Stimulated activated CD8-positive, alpha-beta memory T cell treated with anti-CD3 and anti-CD28 coated beads, Interleukin-12 subunit alpha, Interleukin-12 subunit beta, amount 100 ng/mL, for 1 hour (primary cell): ENCODE data around the gene MATN4.

Experiments used
- DNase-seq: peaks from one replicate; pipeline ENCODE4 v3.0.0-alpha.2; 2020; ENCODE audit warnings: low read depth

Gene MATN4

DNA sequence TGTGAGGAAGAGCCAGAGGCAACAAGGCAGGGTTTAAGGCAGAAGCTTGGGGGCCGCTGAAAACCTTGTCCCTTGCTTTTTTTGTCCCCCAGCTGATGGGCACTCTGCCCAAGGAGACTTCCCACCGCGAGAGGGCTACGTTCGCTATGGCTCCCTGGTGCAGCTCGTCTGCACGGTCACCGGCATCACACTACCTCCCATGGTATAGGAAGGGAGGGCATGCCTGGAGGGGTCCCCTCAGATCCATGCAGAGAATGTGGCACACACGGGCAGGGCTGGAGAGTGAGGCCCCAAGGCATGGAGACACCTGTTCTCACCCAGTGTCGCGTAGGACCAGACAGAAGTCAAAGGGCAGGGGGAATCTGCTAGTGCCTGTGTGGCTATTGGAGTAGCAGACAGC, 5.8 kb upstream of the MATN4 start:
- no peak for DNase-seq

DNA sequence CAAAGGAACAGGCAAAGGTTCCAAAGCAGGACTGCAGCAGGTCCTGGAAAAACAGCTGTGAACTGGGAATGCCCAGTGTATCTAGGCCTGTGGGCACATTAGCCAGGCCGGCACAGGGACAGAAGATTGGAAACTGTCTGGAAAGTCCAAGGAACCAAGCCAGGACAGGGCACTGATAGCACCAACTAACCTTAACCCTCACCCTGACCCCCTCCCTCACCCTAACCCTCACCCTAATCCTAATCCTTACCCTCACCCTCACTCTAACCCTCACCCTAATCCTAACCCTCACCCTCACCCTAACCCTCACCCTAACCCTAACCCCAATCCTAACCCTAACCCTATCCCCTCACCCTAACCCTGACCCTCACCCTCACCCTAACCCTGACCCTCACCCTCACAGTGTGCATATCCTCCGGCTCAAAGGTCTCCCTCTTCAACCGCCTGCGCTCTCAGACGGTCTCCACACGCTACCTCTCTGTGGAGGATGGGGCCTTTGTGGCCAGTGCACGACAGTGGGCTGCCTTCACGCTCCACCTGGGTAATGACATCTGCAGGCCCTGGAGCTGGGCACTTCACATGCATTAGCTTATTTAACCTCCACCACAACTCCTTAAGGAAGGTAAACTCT, 5.1 kb upstream of the MATN4 start:
- DNase-seq, result no peak

DNA sequence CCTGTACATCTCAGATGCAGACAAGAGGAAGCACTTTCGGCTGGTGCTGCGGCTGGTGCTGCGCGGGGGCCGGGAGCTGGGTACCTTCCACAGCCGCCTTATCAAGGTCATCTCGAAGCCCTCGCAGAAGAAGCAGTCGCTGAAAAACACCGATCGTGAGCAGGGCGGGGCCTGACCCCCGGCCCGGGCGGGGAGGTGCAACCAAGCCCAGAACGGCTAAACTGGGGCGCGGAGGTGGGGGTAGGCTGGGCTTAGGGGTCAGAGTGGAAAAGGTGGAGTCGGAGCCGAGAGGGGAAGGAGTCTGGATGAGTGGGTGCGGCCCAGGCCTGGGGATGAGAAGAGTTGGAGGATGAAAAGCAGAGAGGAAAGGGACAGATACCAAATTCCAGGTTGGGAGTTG, 4.1 kb upstream of the MATN4 start:
- no peak for DNase-seq

DNA sequence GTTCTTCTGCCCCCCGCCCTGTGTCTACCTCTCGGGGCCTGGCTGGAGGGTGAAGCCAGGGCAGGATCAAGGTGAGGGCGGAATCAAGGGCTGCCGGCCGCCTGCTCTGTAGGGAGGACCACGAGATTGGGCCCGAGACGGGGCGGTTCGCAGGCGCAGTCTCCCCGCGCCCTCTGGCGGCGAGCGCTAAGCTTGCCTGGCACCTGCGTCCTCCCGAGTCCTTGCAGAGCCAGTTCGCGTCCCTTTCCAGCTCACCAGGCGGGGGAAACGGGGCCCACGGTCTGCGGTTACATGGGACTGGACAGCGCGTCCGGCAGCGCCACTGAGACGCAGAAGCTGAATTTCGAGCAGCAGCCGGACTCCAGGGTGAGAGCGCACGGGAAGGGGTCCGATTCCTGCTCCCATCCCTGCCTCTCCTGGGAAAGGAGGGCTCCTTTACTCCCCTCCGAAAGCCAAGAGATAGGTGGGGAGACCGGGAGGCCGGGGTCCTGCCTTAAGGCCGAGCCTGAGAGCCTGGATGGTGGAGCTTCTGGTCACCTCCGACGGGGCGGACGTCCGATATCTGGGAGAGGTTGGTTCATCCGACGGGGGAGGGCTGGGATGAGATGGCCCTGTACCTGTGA, 3.6 kb upstream of the MATN4 start:
- peak; percentile 29 for DNase-seq

DNA sequence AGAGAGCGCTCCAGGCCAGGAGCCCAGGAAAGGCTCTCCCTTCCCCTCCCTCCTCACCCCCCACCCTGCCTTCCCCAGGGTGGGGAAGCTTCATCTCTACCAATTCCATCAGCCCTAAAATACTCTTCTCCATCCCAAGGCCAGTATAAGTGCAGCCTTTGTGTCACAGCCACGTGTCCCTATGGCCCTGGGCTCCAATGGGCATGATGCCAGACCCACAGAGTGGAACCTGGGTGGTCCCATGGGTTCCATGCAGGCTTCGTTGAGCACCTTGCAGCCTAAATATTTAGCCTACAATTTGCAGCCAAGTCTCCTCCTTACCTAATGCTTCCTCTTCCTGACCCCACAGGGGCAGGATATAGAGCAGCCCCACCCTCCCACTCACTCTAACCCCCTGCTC, 976 bp upstream of the MATN4 start:
- DNase-seq, result no peak

DNA sequence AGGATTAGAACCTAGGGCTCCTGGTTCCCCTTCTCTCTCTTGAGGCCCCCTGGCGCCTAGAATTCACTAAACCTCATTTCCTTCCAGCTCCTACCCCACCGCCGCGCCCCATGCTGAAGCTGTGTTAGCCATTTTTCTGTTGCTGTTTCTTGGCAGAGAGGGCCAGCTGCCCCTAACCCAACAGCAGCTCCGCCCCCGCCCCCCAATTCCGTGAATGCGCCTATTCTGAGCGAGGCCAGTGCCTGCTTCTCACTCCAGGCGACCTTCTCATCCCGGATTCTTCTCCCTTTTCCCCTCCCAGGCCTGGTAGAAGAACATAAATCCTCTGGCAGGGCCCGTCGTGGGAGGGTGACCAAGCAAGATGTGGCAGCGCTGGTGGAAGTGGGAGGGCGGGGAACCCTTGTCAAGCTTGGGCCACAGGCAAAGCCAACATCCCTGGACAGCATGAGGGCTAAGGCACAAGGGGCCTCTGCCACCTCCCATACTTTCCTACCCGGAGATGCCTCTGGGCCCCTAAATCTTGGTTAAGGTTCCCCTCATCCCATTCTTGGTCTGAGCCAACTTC, 941 bp downstream of the MATN4 start:
- no peak for DNase-seq

DNA sequence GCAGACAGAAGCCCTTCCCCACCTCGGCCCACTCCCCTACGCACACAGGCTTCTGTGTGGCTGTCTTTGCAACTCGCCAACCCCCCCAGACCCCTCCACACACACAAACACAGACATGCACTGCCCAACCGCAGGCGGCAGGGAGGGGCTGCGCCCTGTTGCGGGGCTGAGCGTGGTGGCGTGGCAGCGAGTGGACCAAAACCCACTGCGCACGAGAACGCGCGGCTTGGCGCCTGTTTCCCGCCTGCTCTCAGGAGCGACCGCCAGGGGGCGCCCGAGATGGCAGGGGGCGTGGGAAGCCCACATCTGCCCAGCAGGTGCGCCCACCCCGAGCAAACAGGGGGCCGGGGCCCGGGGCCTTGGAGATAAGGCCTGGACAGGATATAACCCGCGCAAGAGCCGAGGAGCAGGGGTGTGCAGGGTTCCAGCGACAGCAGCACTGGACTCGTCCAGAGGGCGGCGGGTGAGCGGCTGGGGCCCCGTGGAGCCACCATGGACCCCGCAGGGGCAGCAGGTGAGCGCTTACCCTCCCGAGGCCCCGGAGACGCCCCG, 1.6 kb downstream of the MATN4 start, which contains the start of gene RBPJL:
RBPJL (plus strand) TSS at position 410 of the 552 bp plus-strand sequence; CDS start at position 493, 83 bp downstream.
- no peak for DNase-seq

DNA sequence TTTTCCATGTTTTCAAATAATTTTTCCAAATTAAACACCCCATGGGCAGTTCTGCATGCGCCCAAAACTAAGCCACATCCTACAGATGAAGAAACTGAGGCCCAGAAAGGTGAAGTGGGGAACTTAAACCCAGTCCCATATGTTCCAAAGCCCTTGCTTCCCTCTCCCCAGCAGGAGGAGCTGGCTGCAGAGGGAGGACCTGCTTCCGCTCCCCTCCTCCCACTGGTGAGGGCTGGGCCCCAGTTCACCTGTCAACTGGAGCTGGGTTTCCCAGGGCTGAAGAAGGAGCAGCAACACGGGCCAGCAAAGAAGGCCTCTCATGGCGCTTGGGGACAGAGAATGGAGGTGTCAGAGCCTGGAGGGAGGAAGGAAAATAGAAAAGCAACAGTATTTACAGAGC, 2.8 kb downstream of the MATN4 start:
- DNase-seq, result no peak

DNA sequence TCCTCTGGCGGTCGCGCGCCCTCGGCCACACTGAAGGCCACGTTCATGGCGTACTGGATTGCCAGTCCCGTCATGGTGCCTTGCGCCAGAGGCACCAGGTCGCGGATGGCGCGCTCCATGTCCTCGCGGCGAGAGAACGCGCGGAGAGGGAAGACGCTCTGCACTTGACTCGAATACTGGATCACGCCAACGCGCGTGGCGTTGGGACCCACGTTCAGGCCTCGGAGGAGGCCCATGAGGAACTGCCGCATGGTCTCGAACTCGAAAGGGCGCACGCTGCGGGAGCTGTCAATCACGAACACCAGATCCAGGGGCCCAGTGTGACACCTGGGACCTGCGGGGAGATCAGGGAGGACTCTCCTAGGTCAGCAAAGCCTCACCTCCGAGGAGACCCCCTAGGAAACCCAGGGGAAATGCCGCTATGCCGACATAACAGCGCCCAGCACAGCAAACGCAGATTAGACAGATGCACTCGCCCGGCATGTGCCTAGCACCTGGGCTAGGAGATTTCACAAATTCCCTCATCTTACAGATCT, 3.6 kb downstream of the MATN4 start:
- no peak for DNase-seq

DNA sequence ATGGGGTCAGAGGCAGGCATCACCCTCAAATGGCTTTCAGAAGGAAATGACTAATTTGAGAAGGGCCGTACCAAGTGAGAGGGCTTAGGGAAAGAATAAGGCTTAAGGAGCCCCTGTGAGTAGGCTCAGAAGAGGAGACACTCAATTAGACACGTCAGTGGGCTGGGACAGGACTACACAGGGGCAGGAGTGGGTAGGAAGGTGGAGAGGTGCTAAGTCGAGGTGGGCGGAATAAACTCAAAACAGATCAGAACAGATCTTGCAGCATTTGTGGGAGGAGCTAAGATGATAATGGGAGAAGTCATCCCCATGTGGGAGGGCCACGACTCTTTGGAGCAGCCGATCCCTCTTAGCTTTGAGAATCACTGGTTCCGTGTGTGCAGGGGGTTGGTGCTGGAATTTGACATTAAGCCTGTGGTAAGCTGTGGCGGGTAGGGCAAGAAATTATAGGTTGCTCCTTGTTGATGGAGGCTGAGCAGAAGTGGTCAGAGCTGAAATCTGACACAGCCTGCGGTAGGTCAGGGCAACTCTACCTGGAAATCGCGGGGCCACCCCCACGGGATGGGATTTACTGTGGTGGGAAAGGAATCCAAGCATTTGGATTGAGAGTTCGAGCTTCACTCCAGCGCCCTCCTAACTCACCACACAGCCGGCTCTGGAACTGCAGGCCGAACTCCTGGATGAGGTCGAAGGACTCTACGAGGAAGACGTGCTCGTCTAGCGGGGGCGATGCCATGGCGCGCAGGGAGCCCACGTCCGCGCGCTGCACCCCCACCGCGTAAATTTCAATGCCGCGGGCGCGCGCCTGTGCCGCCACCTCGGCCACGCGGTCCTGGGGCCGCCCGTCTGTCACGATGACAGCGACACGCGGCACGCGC, 4.3 kb downstream of the MATN4 start:
- DNase-seq, result no peak

DNA sequence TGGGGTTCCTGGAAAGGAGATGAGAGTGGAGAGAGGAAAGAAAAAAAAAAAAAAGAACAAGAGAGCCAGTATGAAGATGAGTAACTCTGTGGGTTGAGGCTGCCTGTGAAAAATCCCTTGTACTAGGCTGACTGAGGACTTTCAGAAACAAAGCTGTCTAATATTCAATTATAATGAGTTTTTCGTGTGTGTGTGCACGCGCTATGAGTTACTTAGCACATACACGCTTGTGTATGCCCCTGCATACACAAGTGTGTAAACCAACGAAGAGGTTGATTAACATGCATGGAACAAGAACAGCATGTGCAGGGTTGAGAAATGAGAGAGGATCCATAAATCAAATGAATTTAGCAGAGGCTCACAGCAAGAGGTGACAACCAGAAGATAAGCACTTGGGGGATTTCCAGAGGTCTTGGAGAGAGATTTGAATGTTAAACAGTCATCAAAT, 6.3 kb downstream of the MATN4 start:
- no peak for DNase-seq

DNA sequence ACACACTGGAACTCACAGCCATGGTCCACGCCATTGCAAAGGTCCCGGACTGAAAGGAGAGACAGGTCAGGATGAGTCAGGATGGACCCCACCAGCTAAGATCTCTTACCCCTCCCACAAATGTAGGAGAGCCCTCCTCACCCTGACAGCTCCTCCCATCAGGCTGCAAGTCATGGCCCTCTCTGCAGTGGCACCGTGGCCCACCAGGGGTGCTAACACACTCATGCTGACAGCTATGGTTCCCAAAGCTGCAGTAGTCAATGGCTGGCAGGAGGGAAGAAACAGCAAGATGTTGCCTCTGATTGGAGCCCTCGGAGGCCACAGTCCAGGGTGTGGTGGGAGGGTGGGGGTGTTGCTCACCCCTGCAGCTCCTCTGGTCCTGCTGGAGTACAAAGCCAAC, 7.1 kb downstream of the MATN4 start:
- no peak for DNase-seq

DNA sequence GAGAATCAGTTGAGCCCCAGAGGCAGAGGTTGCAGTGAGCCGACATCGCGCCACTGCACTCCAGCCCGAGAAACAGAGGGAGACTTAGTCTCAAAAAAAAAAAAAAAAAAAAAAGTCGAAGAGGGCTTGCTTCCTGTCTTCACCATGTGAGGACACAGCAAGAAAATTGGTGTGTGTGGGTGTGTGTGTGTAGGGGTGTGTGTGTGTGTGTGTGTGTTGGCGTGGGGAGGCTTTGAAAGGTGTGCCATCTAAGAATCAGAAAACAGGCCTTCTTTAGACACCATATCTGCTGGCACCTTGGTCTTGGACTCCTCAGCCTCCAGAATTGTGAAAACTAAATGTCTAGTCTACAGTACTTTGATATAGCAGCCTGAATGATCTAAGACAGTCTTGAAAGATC, 8.3 kb downstream of the MATN4 start:
- no peak for DNase-seq

DNA sequence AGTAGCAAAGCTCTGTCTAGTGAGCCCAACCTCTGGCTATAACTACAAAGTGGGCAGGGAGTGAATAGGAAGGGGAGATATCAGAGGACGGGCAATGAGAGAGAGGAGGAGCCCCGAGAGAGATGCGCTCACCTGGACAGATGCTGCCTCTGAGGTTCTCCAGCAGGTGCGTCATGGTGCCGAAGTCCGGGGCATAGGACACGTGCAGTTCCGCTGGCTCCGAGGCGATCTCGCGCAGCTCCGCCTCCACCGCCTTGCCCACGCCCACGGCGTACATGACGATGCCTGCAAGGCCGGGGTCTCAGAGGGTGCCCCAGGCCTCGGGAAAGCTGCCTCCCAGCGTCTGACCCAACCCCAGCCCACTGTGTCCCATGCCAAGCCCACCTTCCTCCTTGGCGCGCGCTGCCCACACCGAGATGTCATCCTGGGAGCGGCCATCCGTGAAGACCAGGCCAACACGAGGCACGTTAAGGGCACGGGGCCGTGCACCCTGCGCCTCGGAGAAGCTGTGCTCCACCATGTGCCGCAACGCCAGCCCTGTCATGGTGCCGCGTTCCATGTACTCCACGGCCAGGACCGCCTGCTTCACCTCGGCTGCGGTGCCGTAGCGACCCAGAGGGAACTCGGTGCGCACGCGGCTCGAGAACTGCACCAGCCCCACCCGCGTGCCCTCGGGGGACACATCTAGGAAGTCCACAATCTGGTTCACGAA, 10.2 kb downstream of the MATN4 start:
- DNase-seq, result no peak

DNA sequence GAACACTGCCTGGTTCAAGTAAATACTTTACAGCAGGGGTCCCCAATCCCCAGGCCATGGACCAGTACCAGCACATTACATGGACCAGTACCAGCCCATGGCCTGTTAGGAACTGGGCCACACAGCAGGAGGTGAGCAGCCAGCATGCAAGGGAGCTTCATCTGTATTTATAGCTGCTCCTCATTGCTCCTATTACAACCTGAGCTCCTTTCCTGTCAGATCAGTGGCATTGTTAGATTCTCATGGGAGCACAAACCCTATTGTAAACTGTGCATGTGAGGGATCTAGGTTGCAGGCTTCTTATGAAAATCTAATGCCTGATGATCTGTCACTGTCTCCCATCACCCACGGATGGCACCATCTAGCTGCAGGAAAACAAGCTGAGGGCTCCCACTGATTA, 13.4 kb downstream of the MATN4 start:
- DNase-seq, result no peak

DNA sequence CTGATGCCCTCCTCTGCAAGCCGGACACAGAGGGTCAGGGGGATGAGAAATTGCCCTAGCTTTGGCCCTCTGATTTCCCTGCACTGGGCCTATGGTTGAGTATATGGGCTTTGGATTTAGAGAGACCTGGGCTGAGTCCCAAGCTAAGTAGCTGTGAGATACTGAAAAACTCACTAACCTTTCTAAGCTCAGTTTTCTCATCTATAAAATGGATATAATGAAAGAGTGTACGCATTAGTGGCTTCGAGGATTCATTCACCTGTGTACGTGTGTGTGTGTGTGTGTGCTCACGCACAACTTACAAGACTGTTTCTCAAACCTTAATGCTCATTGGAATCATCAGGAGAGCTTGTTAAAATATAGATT, 14.1 kb downstream of the MATN4 start:
- DNase-seq, result no peak

DNA sequence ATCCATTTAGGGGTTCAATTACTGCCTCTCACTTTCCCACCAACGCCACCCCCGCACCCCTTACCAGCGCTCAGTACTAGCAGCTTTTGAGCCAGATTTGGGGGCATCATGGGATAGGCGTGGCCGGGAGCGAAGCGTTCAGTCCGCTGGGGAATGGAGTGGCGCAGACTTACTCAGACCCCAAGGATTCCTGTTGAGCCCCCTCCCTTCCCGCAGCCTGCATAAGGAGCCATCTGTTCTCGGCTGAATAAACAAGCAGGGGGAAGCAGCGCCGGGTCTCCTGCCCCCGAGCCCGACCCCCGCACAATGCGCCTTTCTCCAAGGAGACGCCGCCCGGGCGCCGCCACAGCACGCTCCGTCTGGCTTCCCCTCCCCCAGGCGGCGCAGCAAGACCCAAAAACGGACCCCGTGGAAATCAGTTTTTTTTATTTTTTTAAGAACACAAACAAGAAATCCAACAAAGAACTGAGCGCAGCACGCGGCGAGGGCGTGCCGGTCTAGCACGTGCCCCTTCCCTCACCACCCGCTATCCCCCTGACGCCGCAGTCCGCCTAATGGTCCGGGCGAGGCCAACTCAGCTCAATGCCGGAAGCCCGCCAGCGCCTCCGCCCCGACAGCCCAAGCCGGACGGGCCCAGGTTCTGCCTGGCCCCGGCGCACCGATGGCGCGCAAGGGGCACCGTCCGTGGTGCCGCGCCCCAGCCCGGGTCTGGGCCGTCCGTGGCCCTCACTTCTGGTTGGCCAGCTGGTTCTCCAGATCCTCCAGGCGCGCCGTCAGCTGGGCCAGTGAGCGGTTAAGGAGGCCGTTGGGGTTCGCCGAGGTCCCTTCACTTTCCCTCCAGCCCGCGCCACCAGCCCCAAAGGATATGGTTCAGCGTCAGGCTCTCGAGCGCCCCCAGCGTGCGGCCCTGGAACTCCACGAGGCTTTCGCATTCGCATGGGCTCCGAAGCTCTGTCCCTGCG, 14.8 kb downstream of the MATN4 start:
- DNase-seq, result peak; percentile 70

DNA sequence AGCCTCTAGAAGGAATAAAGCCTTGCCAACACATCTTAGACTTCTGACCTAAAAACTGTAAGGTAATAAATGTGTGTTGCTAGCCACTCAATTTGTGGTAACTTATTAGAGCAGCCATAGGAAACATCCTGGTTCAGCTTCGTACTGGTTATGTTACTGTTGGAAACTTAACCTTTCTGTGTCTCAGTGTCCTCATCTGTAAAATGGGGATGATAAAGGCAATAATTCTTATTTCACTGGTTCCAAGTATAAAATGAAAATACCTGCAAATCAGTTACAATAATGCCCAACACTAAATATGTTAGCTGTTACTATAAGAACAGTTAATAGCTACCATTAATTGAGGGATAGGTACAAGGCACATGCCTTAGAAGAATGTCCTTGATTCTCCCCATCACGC, 15.8 kb downstream of the MATN4 start:
- DNase-seq, result no peak

DNA sequence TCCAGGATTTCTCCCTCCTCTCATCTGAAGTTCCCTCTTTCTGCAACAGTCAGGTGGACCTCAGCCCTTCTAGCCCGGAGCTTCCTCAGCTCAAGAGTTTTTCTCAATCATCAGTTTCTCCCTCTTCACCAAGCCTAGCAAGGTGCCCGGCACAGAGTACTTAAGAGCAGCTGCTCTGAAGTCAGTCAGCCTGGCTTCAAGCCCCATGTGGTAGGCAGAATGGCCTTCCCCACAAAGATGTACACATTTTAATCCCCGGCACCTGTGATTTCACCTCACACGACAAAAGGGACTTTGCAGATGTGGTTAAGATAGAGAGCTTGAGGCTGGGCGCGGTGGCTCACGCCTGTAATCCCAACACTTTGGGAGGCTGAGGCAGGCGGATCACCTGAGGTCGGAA, 16.6 kb downstream of the MATN4 start:
- DNase-seq, result no peak

DNA sequence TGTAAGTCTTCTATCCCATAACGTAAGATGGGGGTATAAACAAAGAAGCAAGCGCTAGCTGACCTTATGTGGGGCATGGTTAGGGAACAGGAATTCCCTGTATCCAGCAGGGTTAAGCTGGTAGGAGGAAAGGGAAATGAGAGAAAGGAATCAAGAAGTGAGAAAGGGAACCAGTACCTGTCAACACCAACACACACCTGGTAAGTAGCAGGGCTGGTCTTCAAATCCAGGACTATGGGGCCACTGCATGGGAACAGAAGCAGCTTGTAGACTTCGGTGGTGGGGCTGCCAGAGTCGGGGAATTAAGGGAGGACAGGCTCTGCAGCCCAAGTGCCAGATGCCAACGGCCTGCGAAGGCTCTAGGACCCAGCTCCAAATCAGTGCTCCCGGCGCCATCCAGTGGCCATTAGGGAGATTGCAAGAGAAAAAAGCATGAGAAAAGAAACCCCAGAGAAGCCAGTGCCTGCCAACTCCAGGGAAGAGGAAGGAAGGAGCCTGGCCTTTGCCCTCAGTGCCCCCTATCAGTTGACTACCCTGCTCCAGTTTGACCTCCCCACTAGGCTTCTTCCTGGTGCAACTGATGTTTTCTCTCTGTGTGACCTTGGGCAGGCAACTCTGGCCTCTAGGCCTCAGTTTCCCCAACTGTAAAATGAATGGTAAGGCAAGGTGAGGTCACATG, 17.3 kb downstream of the MATN4 start:
- DNase-seq, result peak; percentile 49
